ENCODE results near the gene FXYD1.
A peak's percentile ranks its signal among the peaks of the same experiment; 100 is the strongest.
"Not testable (repeated sequence)": the region's sequence is repeated elsewhere in the genome, so short reads cannot be mapped to it uniquely, and the experiment has no call there.

Gene FXYD1

DNA sequence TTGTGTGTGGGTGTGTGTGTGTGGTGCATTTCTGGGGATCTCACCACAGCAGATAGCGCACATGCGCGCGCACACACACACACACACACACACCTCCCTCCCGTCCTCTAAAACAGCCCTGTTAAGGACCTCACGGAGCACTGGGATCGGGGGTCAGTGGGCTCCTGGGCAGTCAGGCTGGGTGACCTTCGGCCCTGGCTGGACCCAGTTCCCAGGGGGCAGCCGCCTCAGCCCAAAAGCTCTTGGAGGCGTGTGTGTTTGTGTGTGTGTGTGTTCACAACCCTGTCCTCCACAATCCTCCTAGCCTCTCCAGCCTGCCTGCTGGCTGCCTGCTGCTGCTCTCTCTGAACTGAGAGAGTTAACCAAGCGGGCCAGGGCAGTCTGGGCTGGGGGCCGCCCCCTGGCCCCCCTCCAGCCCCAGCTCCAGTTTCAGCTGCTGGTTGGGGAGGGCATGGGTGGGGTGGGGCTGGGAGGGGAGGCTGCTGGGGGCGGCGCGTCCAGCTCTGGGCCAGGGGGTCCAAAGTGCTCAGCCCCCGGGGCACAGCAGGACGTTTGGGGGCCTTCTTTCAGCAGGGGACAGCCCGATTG lies at the start of gene FXYD1:
Gene FXYD1, plus strand, starts transcription at position 520 of the 588 bp plus-strand sequence. CDS start 1,256 bp downstream, outside the sequence.
- DNase-seq, result no peak

- DNase-seq, result no peak
These were observed 49.1 kb upstream of the FXYD1 start for GRCh38 chr19:35089554-35089953.

DNA sequence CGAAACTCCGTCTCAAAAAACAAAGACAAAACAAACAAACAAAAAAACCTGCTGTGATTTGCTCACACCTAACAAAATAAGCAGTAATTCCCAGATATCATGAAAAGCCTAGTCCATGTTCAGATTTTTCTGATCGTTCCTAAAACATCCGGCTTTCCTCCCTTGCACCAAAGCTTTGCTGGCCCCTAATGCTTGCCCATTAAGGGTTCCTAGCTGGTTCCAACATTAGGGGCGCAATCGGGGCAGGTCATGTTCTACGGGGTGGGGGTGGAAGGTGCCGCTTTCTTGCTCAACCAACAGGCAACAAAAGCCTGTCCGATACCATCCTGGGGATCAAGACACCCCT lies 48.5 kb upstream of the FXYD1 start:
- DNase-seq, result no peak

DNA sequence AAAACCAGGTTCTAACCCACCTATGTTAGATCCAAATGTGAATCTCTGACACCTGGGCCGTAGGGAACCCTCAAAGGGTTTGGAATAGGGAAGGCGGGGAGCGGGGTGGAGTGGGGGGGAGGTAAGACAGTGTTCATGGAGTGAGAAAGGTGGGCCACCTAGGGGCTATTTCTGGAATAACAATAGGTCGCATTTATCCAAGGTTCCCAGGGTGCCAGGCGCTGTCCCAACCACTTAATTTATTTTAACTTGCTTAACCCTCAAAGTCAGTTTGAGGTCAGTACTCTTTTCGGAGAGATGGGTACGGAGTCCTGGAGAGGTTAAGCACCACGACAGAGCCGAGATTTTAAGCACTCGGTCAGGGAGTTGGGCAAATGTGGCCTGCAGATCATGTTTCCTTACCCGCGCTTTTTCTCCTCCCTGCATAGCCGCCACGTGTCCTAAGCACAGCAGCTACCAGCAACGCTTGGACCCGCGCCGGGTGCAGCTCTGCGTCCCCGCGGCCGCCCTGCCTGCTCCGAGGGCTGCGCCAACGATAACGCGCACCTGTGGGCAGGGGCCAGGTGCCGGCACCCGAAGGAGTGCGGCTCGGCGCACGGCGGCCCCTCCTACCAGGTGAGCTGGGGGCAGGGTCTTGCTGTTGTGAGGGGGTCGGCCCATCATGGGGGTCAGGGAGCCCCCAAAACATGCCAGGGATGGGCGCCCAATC lies 48.0 kb upstream of the FXYD1 start:
- peak; percentile 59 for DNase-seq

GRCh38 chr19:35093430-35093829 lies 45.2 kb upstream of the FXYD1 start:
- DNase-seq, result no peak

DNA sequence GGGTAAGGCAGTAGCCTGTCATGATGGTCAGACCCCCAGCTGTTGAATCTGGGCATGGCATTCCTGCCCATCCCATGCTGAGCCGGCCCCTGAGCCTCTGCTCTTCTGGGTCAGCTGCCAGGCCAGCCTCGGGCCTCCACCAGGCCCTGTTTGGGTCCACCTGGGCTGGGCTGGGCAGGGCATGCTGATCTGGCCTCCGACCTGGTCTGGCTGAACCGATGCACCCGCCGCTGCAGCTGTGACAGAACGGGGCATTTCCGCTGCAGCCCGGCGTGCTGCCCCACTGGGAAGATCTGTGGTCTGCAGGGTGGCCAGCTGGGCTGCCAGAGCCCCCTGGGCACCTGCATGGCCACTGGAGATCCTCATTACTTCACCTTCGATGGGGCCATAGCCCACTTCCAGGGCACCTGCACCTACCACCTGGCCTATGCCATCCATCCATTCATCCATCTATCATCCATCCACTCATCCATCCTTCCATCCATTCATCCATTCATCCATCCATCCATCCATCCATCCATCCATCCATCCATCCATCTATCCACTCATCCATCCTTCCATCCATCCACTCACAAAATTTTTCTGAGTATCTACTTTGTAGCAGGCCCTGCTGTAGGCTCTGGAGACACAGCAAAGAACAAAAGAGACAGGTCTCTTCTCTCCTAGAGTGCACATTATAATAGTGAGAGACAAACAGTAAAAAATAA lies 44.5 kb upstream of the FXYD1 start:
- no peak for DNase-seq

GRCh38 chr19:35094656-35095055 lies 44.0 kb upstream of the FXYD1 start:
- DNase-seq, result no peak

DNA sequence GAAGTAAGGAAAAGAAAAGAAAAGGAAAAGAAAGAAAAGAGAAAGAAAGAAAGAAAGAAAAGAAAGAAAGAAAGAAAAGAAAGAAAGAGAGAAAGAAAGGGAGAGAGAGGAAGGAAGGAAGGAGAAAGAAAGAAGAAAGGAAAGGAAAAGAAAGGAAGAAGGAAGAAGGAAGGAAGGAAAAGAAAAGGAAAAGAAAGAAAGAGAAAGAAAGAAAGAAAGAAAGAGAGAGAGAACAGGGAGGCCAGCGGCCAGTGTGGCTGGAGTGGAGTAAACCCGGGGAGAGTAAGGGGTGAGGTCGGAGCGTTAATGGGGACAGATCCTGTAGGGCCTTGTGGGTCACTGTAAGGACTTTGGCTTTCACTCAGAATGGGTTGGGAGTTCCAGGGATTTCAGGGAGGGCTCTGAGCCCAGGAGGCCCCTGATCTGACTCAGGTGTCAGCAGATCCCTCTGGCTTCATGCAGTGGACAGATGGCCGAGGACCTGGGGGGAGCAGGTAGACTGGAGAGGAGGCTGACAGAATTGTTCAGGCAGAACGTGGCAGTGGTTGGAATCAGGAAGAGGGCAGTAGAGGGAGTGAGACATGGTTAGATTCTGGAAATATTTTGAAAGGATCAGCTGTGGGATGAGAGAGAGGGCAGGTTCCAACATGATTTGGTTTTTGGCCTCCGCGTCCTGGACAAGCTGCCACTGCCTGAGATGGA lies 42.8 kb upstream of the FXYD1 start:
- DNase-seq, result no peak

DNA sequence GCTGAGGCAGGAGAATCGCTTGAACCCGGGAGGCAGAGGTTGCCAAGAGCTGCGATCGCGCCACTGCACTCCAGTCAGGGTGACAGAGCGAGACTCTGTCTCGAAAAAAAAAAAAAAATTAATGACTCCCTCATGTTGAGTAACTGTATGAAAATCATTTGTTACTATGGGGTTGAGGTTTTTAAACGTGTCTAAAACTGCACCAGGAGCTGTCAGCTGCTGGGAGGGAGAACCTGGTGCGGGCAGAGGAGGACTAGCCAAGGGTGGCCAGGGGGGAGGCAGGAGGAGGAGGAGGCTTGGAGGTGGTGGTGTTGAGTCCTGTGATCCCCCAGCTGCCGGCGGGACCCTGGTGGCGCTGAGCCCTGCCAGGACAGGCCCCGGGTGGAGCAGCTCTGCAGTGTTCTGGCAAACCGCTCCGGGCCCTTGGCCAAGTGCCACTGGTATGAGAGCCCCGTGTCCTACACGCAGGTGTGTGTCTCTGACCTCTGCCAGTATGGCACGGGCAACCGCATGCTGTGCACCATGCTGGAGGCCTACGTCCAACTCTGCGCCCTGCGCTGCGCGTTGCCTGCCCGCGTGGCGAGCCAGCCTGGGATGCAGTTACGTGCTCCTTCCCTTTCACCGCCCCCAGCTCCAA lies 40.1 kb upstream of the FXYD1 start:
- DNase-seq, result no peak

DNA sequence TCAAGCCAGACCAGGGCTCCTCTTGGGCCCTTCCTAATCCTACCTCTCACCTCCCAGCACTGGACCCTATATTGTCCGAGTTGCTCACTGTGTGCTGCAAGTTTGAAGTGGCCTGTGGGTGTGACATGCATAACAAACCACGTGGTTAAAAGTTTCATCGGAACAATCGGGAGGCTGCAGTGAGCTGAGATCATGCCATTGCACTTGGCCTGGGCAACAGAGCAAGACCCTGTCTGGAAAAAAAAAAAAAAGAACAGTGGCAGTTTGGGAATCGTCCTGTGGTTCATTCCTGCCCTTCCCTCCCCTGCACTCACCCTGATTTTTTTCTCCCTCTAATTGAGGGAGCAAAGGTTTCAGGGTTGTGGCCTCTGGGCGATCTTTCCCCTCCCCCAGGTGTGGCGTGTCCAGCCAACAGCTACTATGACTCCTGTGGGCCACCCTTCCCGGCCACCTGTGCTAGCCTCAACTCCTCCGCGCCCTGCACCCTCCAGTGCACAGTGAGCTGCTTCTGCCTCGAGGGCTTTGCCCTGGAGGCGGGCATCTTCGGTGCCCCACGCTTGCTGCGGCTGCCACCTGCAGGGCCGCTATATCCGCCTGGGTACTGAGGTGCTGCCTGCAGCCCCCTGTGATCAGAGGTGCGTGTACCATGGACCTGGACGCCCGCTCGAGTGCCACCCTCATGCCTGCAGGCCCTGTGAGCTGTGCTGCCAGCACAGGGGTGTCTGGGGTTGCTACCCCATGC lies 39.3 kb upstream of the FXYD1 start:
- DNase-seq, result no peak

GRCh38 chr19:35099897-35100275 lies 38.7 kb upstream of the FXYD1 start:
- DNase-seq, result no peak

DNA sequence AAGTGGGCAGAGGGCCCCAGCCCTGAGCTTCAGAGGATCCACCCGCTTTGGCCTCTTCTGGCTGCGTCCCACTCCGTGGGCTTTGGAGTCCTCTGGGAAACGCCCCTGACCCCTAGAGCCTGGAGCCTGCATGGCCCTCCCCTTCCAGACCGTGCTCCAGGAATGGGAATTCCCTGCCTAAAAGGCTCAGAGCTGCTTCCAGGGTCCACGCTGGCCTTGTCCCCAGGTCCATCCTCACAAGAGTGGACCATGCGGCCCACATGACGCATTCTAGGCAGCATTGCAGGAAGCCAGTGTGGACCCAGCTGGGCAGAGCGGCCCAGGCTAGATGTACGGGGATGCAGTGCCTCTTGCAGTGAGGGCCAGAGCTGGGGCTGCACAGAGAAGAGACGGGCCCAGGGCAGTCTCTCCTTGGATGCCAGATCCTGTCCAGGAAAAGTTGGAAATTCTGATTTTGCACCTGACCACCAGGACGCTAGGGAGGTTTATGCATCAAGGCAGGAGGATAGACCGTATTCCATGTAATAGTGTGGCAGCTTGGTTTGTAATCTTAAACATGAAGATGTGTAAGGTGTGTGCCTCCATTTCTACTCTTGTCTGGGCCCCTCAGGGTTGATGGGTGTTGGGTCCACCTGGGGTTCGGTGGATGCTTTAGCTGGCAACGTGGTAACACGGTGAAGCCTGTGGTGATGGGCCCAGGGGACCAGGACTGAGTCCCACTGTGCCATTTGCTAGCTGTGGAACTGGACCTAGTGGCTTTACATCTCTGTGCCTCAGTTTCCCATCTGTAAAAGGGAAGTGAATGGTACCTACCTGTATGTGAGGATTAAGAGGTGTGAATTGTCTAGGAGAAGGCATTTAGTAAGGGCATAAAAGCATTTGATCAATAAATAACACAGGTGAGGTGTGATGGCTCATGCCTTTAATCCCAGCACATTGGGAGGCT lies 37.8 kb upstream of the FXYD1 start:
- DNase-seq, result no peak

DNA sequence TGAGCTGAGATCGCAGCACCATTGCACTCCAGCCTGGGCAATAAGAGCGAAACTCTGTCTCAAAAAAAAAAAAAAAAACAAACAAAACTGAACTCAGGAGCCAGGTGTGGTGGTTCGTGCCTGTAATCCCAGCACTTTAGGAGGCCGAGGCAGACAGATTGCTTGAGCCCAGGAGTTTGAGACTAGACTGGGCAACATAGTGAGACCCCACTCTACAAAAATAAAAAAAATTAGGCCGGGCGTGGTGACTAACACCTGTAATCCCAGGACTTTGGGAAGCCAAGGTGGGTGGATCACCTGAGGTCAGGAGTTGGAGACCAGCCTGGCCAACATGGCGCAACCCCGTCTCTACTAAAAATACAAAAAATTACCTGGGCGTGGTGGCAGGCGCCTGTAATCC lies 36.7 kb upstream of the FXYD1 start:
- DNase-seq, result not testable (repeated sequence)

DNA sequence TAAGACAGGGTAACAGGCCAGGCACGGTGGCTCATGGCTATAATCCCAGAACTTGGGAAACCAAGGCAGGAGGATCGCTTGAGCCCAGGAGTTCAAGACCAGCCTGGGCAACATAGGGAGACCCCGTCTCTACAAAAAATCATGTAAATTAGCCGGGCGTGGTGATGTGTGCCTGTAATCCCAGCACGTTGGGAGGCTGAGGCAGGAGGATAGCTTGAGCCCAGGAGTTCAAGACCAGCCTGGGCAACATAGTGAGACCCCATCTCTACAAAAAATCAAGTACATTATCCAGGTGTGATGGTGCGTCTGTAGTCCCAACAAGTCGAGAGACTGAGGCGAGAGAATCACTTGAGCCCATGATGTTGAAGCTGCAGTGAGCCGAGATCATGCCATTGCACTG lies 35.0 kb upstream of the FXYD1 start:
- not testable (repeated sequence) for DNase-seq

DNA sequence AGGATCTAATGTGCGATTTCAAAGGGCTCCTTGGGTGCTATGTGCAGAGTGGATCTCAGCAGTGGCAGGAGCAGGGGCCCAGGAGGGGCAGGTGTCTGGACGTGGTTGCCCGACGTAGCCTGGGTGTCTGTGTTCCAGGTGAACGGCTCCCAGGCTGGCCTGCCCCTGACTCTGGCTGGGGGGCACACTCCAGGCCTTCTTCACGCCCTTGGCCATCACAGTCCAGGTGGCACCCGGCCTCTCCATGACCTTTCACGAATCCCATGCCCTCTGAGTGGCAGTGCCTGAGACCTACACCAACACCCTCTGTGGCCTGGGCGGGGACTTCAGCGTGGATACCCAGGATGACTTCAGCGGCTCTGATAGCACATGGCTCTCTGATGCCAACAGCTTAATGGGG lies 34.3 kb upstream of the FXYD1 start:
- no peak for DNase-seq

- no peak for DNase-seq
These were observed 33.6 kb upstream of the FXYD1 start for GRCh38 chr19:35105047-35105410.

GRCh38 chr19:35105411-35106290 lies 33.0 kb upstream of the FXYD1 start:
- no peak for DNase-seq

DNA sequence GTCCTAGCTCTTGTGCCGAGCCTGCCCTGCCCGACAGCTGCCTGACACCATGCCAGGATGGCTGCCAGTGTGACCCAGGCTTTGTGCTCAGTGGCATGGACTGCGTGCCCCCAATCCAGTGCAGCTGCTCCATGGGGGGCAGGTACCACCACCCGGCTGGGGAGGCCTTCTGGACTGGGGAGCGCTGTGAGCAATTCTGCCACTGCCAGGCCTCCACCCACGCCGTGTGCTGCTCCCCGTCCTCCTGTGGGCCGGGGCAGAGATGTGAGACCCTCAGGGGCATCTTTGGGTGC lies 32.4 kb upstream of the FXYD1 start:
- DNase-seq, result no peak

- DNase-seq, result no peak
These were observed 31.6 kb upstream of the FXYD1 start for GRCh38 chr19:35106898-35107541.

GRCh38 chr19:35107545-35107944 lies 31.1 kb upstream of the FXYD1 start:
- DNase-seq, result no peak

All from activated CD8-positive, alpha-beta memory T cell treated with anti-CD3 and anti-CD28 coated beads, Interleukin-2, amount 50 U/mL, for 48 hours (primary cell).